RPMI7951 (cell line): Measurements from ENCODE around the gene ALDH4A1. TPM values are rescaled to one million over a fixed set of nuclear protein-coding genes. Genes with fewer than 3 reads are reported as not detected.
"Not testable (repeated sequence)": the region's sequence is repeated elsewhere in the genome, so short reads cannot be mapped to it uniquely, and the experiment has no call there.

Experiments used
- DNase-seq: peaks from one replicate; pipeline ENCODE4 v3.0.0-alpha.2; 2012; ENCODE audit warnings: low read depth
- total RNA-seq: library from RNA; depleted of rRNA; stranded (reverse); fragments of >200 nt; shearing (Covaris generic); gene quantifications from 2 replicates; pipeline ENCODE4 v1.2.3, GENCODE V29; 2014; rRNA removed

The ALDH4A1 gene
- total RNA-seq, 1 experiment from 2014 or later, result 13.1 TPM

- no peak for DNase-seq
Measured at GRCh38 chr1:18858070-18858688, 44.2 kb downstream of the ALDH4A1 start.

DNA sequence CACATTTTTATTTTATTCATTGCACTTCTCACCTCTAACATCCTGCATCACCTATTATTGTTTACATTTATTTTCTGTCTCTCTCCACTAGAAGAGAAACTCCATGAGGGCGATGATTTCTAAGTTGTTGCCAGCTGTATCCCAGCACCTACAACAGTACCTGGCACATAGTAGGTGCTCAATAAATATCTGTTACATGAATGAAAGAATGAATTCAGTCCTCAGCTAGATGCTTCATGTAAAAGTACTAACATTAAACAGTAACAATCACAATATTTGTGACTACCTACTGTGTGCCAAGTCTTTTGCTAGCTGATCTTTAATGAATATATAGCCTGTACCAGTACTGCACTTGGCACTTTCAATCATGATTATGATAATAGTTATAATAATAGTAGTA lies 45.9 kb downstream of the ALDH4A1 start:
- no peak for DNase-seq

- DNase-seq, result no peak
Measured at GRCh38 chr1:18855573-18855972, 46.8 kb downstream of the ALDH4A1 start.

DNA sequence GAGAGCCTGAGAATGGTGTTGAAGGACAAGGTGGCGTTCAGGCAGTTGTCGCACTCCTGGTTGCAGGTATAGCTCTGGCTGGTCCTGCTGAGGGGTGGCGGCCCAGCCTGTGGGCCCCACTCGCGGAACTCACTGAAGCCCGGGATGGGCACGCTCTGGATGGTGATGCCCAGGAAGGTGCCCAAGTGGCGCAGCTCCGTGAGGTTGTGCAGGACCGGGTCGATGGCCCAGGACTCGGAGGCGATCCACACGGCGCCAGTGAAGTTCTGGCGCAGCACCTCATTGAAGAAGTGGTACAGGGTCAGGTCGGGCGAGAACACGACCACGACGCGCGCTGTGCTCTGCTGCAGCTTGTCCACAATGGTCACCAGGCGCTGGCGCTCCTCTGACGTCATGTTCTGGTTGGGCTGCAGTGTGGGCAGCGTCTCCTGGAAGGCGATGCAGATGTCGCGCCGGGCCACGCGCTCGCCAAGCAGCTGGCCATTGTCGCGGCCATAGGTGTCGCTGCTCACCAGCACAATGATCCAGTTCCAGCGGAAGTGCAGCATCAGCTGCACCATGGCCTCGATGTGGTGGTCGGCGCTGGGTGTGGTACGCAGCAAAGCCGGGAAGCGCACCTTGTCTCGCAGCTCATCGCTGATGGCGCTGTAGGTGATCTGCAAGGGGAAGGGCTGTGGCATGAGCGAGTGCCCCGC lies 47.9 kb downstream of the ALDH4A1 start:
- DNase-seq, result no peak

DNA sequence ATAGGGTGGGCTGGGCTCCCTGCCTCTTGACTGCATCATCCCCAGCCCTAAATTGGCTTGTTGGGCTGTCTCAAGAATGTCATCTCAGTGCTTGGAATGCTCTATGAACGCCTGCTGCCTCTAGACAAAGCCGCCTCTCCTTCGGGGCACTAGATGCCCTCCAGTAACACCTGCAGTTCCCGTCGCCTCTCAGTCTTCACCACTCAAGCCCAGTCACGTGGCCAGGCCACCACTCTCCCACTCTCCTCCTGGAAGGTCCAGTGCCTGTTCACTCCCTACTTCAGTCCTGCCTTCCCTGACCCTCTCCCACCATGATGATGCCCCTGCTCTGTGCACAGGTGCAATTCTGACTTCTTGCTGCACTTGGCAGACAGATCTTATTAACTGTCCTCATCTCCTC lies 49.9 kb downstream of the ALDH4A1 start:
- no peak for DNase-seq

GRCh38 chr1:18849261-18849711 lies 53.1 kb downstream of the ALDH4A1 start:
- DNase-seq, result no peak

DNA sequence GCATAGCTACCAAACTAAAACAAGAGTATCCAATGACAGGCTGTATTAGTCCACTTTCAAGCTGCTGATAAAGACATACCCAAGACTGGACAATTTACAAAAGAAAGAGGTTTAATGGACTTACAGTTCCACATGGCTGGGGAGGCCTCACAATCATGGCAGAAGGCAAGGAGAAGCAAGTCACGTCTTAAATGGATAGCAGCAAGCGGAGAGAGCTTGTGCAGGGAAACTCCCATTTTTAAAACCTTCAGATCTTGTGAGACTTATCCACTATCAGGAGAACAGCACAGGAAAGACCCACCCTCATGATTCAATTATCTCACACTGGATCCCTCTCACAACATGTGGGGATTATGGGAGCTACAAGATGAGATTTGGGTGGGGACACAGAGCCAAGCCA lies 54.6 kb downstream of the ALDH4A1 start:
- not testable (repeated sequence) for DNase-seq

GRCh38 chr1:18840145-18840544 lies 62.2 kb downstream of the ALDH4A1 start:
- no peak for DNase-seq

GRCh38 chr1:18836654-18837053 lies 65.7 kb downstream of the ALDH4A1 start:
- no peak for DNase-seq

- not testable (repeated sequence) for DNase-seq
Measured at GRCh38 chr1:18832319-18832718, 70.0 kb downstream of the ALDH4A1 start.

- no peak for DNase-seq
Measured at GRCh38 chr1:18831656-18832055, 70.7 kb downstream of the ALDH4A1 start.

DNA sequence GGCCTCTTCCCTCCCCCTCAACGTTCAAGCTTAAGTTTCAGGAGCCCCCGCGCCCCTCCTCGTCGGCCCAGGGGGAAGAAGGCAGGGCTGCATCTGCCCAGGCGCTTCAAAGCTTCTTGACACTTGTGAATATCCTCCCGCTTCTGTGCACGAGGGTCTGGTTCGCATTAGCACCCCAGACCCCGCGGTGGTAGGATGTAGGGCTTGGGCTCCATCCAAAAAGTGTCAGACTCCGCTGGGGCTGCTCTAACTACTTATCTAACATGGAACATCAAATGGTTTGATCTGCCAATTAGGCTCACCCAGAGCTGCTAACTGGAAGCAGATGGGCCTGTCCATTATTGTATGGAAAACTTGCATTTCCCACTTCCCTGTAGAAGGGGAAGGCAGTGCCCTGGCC lies 71.8 kb downstream of the ALDH4A1 start:
- no peak for DNase-seq

GRCh38 chr1:18829671-18830070 lies 72.7 kb downstream of the ALDH4A1 start:
- no peak for DNase-seq

- DNase-seq, result no peak
Measured at GRCh38 chr1:18828224-18828623, 74.1 kb downstream of the ALDH4A1 start.

GRCh38 chr1:18823438-18823837 lies 78.9 kb downstream of the ALDH4A1 start:
- DNase-seq, result no peak

Other genes with a start within 250 kb of the ALDH4A1 start
- not detected in 2 replicates for gene TAS1R2, start 42.9 kb downstream of the ALDH4A1 start, total RNA-seq
- 9.1 and 9.9 TPM in 2 replicates for gene IFFO2, start 54.1 kb upstream of the ALDH4A1 start, total RNA-seq